CD14-positive monocyte (primary cell): Measurements from ENCODE around the gene TRPV4. TPM values are rescaled to one million over a fixed set of nuclear protein-coding genes. Genes with fewer than 3 reads are reported as not detected.
A peak's percentile ranks its signal among the peaks of the same experiment; 100 is the strongest.

Experiments used
- DNase-seq, 3 donors: peaks; one replicate each; pipeline ENCODE4 v3.0.0-alpha.2; 2011 to 2022
- H2AFZ ChIP-seq: 2 replicates; pipeline ENCODE4 v1.6.0; 2012; ENCODE audit warnings: mild to moderate bottlenecking, low read depth, low read length, inconsistent platforms; ENCODE audit not compliant: insufficient read depth, poor library complexity, severe bottlenecking
- H3K27ac ChIP-seq, 2 donors: 1 replicate in 1 of 2; 2 replicates in 1 of 2; pipeline ENCODE4 v1.5.1; 2012 to 2013; ENCODE audit warnings: low read length in 2 of 2, control low read depth in 1 of 2, inconsistent platforms in 1 of 2, low read depth in 1 of 2, mild to moderate bottlenecking in 1 of 2
- H3K27me3 ChIP-seq, 2 donors: one replicate each; pipeline versions ENCODE4 v1.6.0 to v1.6.1; 2011 to 2013; ENCODE audit warnings: low read length in 2 of 2; ENCODE audit not compliant: control insufficient read depth in 2 of 2, insufficient read depth in 2 of 2
- H3K36me3 ChIP-seq, 2 donors: replicated peaks in 1 of 2; 1 replicate in 1 of 2; 2 replicates in 1 of 2; pipeline versions ENCODE4 v1.5.1 to v1.6.1; 2012 to 2013; ENCODE audit warnings: low read length in 2 of 2, control low read depth in 1 of 2, inconsistent platforms in 1 of 2, mild to moderate bottlenecking in 1 of 2; ENCODE audit not compliant: insufficient read depth in 2 of 2, control insufficient read depth in 1 of 2
- H3K4me1 ChIP-seq, 2 donors: 1 replicate in 1 of 2; 2 replicates in 1 of 2; pipeline versions ENCODE4 v1.5.1 to v1.6.1; 2012 to 2013; ENCODE audit warnings: low read length in 2 of 2, control low read depth in 1 of 2, inconsistent platforms in 1 of 2, mild to moderate bottlenecking in 1 of 2, moderate library complexity in 1 of 2; ENCODE audit not compliant: insufficient read depth in 2 of 2, control insufficient read depth in 1 of 2
- H3K4me2 ChIP-seq: replicated peaks from 2 replicates; pipeline ENCODE3; 2012; ENCODE audit warnings: low read length, moderate library complexity, mild to moderate bottlenecking; ENCODE audit not compliant: poor library complexity, severe bottlenecking; ENCODE audit errors: extremely low read depth
- H3K4me3 ChIP-seq, 3 experiments: fragments of 200-600 bp in 1 of 3; sonication (generic) in 1 of 3; replicated peaks in 1 of 3; 1 replicate in 2 of 3; 2 replicates in 1 of 3; pipeline ENCODE4 v1.5.1; 2011 to 2013; ENCODE audit warnings: low read length in 3 of 3, mild to moderate bottlenecking in 3 of 3, control low read depth in 2 of 3, low read depth in 2 of 3, inconsistent platforms in 1 of 3, moderate library complexity in 1 of 3
- H3K79me2 ChIP-seq: 2 replicates; pipeline ENCODE4 v1.6.0; 2012; ENCODE audit warnings: mild to moderate bottlenecking, control low read depth, inconsistent platforms, low read length, moderate library complexity; ENCODE audit not compliant: insufficient read depth
- H3K9ac ChIP-seq: 2 replicates; pipeline ENCODE4 v1.6.0; 2017; ENCODE audit warnings: low read length, mild to moderate bottlenecking; ENCODE audit not compliant: insufficient read depth, poor library complexity, severe bottlenecking
- H3K9me3 ChIP-seq, 2 donors: replicated peaks in 1 of 2; 1 replicate in 1 of 2; 2 replicates in 1 of 2; pipeline versions ENCODE4 v1.5.1 to v1.6.1; 2012 to 2013; ENCODE audit warnings: low read length in 2 of 2, control low read depth in 1 of 2; ENCODE audit not compliant: control insufficient read depth in 1 of 2, insufficient read depth in 1 of 2
- H4K20me1 ChIP-seq: 2 replicates; pipeline ENCODE4 v1.6.0; 2012; ENCODE audit warnings: mild to moderate bottlenecking, low read length, control low read depth, moderate library complexity; ENCODE audit not compliant: insufficient read depth
- H3K27ac Mint-ChIP-seq, 7 donors: one replicate each; pipeline ENCODE4 v1.8.0; 2020; ENCODE audit warnings: mild to moderate bottlenecking in 7 of 7, mixed read lengths in 7 of 7, moderate library complexity in 6 of 7, inconsistent platforms in 2 of 7
- H3K27me3 Mint-ChIP-seq, 3 donors: one replicate each; pipeline ENCODE4 v1.8.0; 2021 to 2022; ENCODE audit warnings: low read depth in 3 of 3, mild to moderate bottlenecking in 3 of 3, mixed read lengths in 3 of 3, moderate library complexity in 3 of 3, inconsistent platforms in 1 of 3
- H3K36me3 Mint-ChIP-seq, 2 donors: one replicate each; pipeline ENCODE4 v1.8.0; 2020; ENCODE audit warnings: mixed read lengths in 2 of 2, inconsistent platforms in 1 of 2, mild to moderate bottlenecking in 1 of 2
- H3K4me1 Mint-ChIP-seq: one replicate; pipeline ENCODE4 v1.8.0; 2020; ENCODE audit warnings: mild to moderate bottlenecking, mixed read lengths
- H3K4me3 Mint-ChIP-seq, 2 donors: one replicate each; pipeline ENCODE4 v1.8.0; 2020; ENCODE audit warnings: mild to moderate bottlenecking in 2 of 2, mixed read lengths in 2 of 2, moderate library complexity in 1 of 2
- H3K9me3 Mint-ChIP-seq, 7 donors: one replicate each; pipeline ENCODE4 v1.8.0; 2020 to 2022; ENCODE audit warnings: mixed read lengths in 7 of 7, mild to moderate bottlenecking in 6 of 7, moderate library complexity in 6 of 7, inconsistent platforms in 2 of 7
- WGBS: methylation state at CpG from one replicate; pipeline ENCODE4 v1.1.5; 2013; ENCODE audit warnings: missing lambda C conversion rate; ENCODE audit not compliant: insufficient coverage; 5-methylcytosine and 5-hydroxymethylcytosine counted together
- intact Hi-C, 2 donors: fragments of 100-400 bp; cut with micrococcal nuclease; formaldehyde crosslinking; loops; one replicate each; pipeline versions ENCODE4 v1.15.0 to v1.15.1; 2023
- polyA plus RNA-seq, 3 donors: library from polyadenylated mRNA; depleted of rRNA in 1 of 3; unstranded in 2 of 3; stranded (reverse) in 1 of 3; fragments of 300-500 nt in 2 of 3; fragments of >200 nt in 1 of 3; fragmentation: Illumina TruSeq in 2 of 3; gene quantifications; 1 replicate in 2 of 3; 2 replicates in 1 of 3; pipeline ENCODE4 v1.2.3, GENCODE V29; 2012 to 2021
- TF ChIP-seq, protein P1 (sequence below): fragments of 200-600 bp; IDR thresholded peaks from one replicate; pipeline ENCODE4 v1.8.0; 2022; ENCODE audit warnings: antibody characterized with exemption, mild to moderate bottlenecking

TRPV4 gene
- polyA plus RNA-seq, 3 donors = 0.64 to 3.1 (median 2.0) TPM

DNA sequence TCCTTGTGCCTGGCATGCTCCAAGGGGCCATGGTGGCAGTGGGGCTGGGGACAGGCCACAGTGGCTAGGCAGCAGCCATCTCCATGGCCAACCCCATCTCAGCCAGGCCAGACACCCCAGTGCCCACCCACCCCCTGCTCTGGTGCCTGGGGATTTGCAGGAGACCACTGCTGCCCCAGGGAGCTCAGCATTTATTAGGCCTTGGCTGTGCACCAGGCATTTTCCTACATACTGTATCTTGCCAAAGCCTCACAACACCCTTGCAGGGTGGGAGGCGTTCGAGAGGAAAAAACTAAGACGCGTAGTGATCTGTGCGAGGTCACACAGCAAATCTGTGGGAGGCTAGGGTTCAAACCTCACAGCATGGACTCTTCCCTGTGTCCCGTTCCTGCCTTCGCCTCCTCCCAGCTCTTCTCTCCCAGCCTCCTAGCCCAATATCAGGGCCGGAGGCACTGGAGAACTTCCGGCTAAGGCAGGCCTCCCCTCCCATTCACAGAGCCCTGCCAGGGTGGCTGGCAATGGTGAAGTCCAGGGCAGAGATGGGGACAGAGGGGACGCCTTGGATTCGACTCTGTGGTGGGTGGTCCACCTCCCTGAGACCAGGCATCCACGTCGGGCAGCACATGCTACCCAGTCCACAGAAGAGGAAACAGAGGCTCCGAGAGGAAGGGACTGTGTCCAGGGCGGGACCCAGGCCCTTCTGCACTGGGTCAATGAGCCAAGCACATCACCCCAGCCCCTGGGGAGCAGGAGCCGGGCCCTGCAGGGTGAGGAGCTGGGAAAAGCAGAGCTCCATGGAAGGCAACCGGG, 62.1 kb downstream of the TRPV4 start:
- no peaks in the 10 kb centered on the region for H4K20me1 ChIP-seq
- no peaks in the 10 kb centered on the region for H3K36me3 ChIP-seq
- no peaks in the 10 kb centered on the region for H3K9me3 ChIP-seq
- Mint-ChIP-seq H3K9me3 (peaks cover 0 to 3% (median 0%) of the 10 kb centered on the region in 7 donors), H3K27ac (no peak overlapping the region), H3K36me3 (no peaks in the 10 kb centered on the region), H3K27me3 (peaks cover 0 to 6% (median 3%) of the 10 kb centered on the region in 3 donors), H3K4me3 (no peak overlapping the region), H3K4me1 (peaks cover 7% of the 10 kb centered on the region)
- intact Hi-C loops = no loop called here
- no peaks in the 10 kb centered on the region for H3K27me3 ChIP-seq
- no peak overlapping the region for H2AFZ ChIP-seq
- DNase-seq = no peak
- 96% methylated on average over 10 of the region's 17 CpGs for WGBS
- TF ChIP-seq, protein P1, sequence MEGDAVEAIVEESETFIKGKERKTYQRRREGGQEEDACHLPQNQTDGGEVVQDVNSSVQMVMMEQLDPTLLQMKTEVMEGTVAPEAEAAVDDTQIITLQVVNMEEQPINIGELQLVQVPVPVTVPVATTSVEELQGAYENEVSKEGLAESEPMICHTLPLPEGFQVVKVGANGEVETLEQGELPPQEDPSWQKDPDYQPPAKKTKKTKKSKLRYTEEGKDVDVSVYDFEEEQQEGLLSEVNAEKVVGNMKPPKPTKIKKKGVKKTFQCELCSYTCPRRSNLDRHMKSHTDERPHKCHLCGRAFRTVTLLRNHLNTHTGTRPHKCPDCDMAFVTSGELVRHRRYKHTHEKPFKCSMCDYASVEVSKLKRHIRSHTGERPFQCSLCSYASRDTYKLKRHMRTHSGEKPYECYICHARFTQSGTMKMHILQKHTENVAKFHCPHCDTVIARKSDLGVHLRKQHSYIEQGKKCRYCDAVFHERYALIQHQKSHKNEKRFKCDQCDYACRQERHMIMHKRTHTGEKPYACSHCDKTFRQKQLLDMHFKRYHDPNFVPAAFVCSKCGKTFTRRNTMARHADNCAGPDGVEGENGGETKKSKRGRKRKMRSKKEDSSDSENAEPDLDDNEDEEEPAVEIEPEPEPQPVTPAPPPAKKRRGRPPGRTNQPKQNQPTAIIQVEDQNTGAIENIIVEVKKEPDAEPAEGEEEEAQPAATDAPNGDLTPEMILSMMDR = no peak
- no peak overlapping the region for H3K4me3 ChIP-seq
- no peaks in the 10 kb centered on the region for H3K79me2 ChIP-seq
- no peak overlapping the region for H3K4me2 ChIP-seq
- no peaks in the 10 kb centered on the region for H3K4me1 ChIP-seq
- no peak overlapping the region for H3K27ac ChIP-seq
- H3K9ac ChIP-seq = no peak overlapping the region

DNA sequence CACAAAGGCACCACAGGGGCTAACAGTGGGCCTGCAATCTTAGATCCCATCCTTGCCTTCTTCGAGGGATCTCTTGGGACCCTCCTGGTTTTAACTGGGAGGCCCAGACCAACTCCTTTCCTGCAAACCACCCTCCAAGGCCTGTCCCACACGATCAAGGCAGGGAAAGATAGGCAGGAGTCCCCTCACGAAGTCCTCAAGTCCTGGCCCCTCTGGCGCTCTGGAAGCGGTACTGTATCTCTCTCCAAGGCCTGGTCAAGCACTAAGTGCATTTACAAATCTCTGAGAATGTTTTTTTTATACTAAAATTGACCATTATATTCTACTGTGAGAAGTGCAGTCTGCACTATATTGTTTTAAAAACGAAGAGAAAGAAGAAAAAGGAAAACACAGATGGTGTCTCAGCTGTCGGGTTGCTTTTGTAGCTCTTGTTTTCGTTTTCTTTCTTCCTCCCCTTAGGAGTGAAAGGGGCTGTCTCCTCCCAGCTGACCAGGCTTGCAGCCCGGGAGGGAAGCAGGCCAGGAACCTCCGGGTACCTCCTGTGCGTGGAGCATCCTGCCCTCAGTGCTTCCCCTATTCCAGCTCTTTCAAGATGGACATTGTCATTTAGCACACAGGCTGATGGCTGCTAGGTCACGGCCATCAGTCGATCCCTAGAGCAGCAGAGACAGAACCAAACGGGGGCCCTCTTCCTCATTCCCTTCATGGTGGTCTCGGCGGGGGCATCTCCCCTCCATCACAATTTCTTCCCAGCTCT, 62.9 kb downstream of the TRPV4 start:
- WGBS = 97% methylated on average over 8 of the region's 16 CpGs
- no peak overlapping the region for H3K9ac ChIP-seq

More for the DNA sequence above, 62.9 kb downstream of the TRPV4 start:
- DNase-seq = no peak
- H3K36me3 ChIP-seq = no peaks in the 10 kb centered on the region
- TF ChIP-seq, protein P1 = no peak
- H3K9me3 Mint-ChIP-seq = peaks cover 0 to 3% (median 0%) of the 10 kb centered on the region in 7 donors
- intact Hi-C loops = no loop called here
- H3K4me3 Mint-ChIP-seq = no peak overlapping the region
- no peaks in the 10 kb centered on the region for H3K36me3 Mint-ChIP-seq
- H3K79me2 ChIP-seq = no peaks in the 10 kb centered on the region
- no peak overlapping the region for H3K4me3 ChIP-seq
- H3K27ac Mint-ChIP-seq = peak overlapping the region in 1 of 7 donors; percentile 53
- H3K4me1 Mint-ChIP-seq = peaks cover 7% of the 10 kb centered on the region
- no peak overlapping the region for H3K4me2 ChIP-seq
- H4K20me1 ChIP-seq = no peaks in the 10 kb centered on the region
- no peak overlapping the region for H3K27ac ChIP-seq
- H3K4me1 ChIP-seq = no peaks in the 10 kb centered on the region
- no peak overlapping the region for H2AFZ ChIP-seq
- no peaks in the 10 kb centered on the region for H3K27me3 ChIP-seq
- peaks cover 2 to 6% (median 5%) of the 10 kb centered on the region in 3 donors for H3K27me3 Mint-ChIP-seq
- no peaks in the 10 kb centered on the region for H3K9me3 ChIP-seq
